Omental fat pad (tissue), 4 donors: ENCODE measurements around the gene TLK2. TPM values are rescaled to one million over a fixed set of nuclear protein-coding genes. Genes with fewer than 3 reads are reported as not detected.

ENCODE experiments used
- ATAC-seq: fragments of 150-250 bp; one replicate; pipeline ENCODE4 v1.9.1; 2016; ENCODE audit warnings: mild to moderate bottlenecking, moderate library complexity; ENCODE audit not compliant: low FRiP score
- DNase-seq: peaks from one replicate; pipeline ENCODE4 v3.0.0-alpha.2; 2019; ENCODE audit warnings: low spot score
- total RNA-seq, 4 donors: library from RNA; depleted of rRNA; stranded (reverse); fragments of >200 nt; gene quantifications; one replicate each; pipeline ENCODE4 v1.1.0, GENCODE V29; 2016
- TF ChIP-seq, protein P1 (sequence below), 3 donors: fragments of 450-650 bp; IDR thresholded peaks; one replicate each; pipeline ENCODE4 v1.5.1; 2016 to 2017; ENCODE audit warnings: antibody characterized with exemption in 3 of 3, mild to moderate bottlenecking in 3 of 3, moderate library complexity in 2 of 3

The TLK2 gene
- total RNA-seq, 4 donors from 2014 or later = 28.2 to 40.2 (median 35.1) TPM

DNA sequence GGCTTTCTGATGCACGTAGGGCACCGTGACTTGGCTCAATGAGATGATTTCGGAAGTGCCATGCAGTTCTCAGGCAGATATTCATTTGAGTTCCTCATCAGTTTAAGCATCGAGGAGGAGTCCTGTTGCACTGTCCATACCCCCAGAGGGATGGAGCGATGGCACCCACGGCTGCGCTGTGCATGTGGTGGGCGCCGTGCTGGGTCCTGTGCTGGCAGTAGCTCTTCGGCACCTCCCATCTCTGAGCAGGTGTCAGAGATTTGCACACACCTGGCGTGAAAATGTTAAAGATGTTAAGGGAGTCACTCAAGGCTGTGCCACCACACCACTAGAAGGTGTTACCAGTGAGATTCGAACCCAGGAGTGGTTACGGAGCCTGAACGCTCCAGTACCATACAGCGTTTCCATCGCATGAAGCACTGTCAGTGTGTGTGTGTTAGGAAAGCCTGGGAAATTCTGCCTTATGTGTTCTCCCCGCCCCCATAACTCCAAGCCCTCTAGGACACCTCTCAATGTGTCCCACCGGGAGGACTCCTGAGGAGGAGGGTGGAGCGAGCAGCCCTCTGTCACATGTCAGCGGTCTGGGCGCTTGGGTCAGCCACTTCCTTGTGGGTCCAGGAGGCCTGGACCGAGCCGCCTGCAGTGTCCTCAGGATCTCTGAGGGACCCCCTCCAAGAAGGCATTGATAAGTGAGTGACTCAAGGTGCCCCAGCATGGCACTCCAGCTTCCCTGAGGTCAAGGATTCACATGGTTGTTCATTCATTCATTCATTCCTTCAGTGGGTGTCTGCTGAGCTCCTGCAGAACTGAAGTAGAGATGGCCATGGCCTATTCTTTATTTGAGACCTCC is 152.7 kb downstream of the TLK2 start:
- ATAC-seq (no peak), DNase-seq (no peak)
- TF ChIP-seq, protein P1, sequence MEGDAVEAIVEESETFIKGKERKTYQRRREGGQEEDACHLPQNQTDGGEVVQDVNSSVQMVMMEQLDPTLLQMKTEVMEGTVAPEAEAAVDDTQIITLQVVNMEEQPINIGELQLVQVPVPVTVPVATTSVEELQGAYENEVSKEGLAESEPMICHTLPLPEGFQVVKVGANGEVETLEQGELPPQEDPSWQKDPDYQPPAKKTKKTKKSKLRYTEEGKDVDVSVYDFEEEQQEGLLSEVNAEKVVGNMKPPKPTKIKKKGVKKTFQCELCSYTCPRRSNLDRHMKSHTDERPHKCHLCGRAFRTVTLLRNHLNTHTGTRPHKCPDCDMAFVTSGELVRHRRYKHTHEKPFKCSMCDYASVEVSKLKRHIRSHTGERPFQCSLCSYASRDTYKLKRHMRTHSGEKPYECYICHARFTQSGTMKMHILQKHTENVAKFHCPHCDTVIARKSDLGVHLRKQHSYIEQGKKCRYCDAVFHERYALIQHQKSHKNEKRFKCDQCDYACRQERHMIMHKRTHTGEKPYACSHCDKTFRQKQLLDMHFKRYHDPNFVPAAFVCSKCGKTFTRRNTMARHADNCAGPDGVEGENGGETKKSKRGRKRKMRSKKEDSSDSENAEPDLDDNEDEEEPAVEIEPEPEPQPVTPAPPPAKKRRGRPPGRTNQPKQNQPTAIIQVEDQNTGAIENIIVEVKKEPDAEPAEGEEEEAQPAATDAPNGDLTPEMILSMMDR (IDR thresholded peaks at IDR 0.05) = no peak

DNA sequence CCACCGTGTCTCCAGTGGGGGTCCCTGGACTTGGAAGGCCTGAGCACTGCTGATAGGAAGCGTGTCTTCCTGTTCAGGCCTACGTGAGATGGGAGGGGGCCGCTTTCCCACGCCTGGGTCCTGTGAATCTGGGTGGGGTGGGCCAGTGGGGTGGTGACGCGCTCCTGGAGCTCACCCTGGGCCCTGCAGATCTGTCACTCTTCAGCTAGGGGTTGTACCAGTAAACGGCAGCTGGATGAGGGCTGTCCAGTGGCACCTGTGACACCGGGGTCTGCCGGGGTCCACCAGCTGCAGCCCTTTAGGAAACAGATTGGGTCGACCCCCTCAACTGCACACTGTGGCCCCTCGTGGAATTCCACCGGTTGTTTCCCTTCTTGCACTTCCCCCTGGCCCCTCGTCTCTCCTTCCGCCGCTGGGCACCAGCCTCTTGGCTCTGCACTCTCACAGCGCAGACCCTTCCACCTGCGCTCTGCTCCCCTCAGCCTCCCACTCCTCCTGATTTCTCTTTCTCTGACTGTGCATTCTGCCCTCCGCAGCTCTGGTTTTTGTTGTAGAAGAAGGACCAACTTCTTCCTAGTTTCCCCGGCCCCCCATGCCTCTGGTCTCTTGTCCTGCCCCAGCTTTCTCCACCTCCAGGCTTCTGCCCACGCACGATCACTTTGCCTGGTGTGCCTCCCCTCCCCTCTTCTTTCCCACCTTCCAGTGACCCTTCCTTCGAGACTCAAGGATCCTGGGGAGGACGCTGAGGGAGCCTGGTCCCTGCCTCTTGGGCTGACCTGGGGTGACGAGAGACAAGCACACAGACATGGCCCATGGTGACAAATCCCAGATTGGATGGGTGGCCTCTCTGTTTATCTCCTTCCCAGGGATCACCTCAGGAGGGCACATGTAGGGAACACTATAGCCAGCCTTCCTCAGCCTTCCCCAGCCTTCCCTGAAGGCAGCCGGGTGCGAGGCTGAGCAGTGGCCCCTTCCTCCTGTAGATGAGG is 153.6 kb downstream of the TLK2 start:
- ATAC-seq (no peak), DNase-seq (no peak)
- TF ChIP-seq, protein P1 (IDR thresholded peaks at IDR 0.05) = no peak

DNA sequence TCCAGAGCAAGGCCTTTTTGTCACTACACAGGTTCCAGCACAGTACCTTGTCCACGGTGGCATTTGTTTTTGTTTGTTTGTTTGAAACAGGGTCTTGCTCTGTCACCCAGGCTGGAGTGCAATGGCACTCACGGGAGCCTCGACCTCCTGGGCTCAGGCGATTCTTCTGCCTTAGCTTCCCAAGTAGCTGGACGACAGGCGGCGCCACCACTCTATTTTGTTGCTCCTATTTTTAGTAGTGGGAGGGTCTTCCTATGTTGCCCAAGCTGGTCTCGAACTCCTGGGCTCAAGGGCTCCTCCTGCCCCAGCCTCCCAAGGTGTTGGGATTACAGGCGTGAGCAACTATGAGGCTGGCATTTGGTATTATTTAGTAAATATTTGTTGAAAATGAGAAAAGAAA is 159.2 kb downstream of the TLK2 start:
- no peak for DNase-seq
- TF ChIP-seq, protein P1 (IDR thresholded peaks at IDR 0.05) = no peak
- ATAC-seq = no peak

DNA sequence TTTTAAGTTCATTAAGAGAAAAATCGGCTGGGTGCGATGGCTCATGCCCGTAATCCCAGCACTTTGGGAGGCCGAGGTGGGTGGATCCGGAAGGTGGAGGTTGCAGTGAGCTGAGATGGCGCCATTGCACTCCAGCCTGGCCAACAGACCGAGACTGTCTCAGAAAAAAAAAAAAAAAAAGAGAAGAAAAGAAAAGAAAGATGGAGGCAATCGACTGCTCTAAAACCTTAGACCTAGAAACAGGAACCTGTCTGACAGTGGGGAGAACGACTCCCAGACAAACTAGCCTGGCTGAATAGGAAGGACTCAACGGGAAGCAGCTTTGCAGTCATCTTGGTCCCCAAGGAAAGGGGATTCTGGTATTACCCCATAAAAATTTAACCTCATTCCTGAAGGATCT is 162.5 kb downstream of the TLK2 start:
- no peak for ATAC-seq
- TF ChIP-seq, protein P1 (IDR thresholded peaks at IDR 0.05) = no peak

DNA sequence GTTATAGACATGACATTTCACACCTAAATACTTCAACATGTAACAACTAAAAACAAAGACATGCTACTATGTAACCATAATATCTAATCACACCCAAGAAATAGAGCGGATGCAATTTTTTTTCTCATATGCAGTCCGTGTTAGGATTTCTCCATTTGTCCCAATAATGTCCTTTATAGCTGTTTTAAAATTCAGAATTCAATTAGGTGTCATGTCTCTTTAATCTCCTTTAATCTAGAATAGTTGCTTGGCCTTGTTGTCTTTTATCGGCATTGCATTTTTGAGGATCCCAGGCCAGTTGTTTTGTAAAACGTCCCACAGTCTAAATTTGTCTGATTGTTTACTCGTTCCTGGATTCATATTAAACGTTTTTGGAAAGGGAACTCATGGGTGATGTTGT is 163.3 kb downstream of the TLK2 start:
- no peak for ATAC-seq
- TF ChIP-seq, protein P1 (IDR thresholded peaks at IDR 0.05) = no peak
- DNase-seq = no peak

More for the DNA sequence above, 162.5 kb downstream of the TLK2 start:
- no peak for DNase-seq

DNA sequence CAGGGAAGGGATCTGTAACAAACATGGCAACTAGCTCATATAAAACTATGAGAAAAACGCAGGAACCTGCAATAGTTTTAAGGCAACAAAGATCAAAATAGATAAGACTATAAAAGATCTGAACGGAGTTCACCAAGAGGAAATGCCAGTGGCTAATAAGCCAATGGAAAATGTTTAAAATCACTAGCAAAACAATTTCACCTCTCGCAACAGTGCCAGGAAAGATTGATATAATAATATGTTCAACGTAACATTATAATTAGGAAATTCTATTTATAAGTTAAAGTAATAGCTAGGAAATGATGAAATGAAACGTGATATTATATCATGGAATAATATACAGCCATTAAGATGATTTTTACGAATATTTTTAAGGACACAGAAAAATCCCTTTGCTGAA is 164.9 kb downstream of the TLK2 start:
- no peak for ATAC-seq
- TF ChIP-seq, protein P1 (IDR thresholded peaks at IDR 0.05) = no peak

More for the DNA sequence above, 164.9 kb downstream of the TLK2 start:
- DNase-seq = no peak
